22Rv1 (cell line): ENCODE measurements around the gene SGCD.

Experiments used
- H3K27ac ChIP-seq: fragments of 450-650 bp; 2 replicates; pipeline ENCODE4 v1.5.1; 2017
- ZFX ChIP-seq: fragments of 450-650 bp; IDR thresholded peaks from 2 replicates; pipeline ENCODE4 v1.6.1; 2017; ENCODE audit warnings: antibody characterized with exemption, borderline replicate concordance
- TF ChIP-seq, protein P1 (sequence below): fragments of 450-650 bp; IDR thresholded peaks from 2 replicates; pipeline ENCODE4 v1.5.1; 2017; ENCODE audit warnings: mild to moderate bottlenecking

SGCD gene

DNA sequence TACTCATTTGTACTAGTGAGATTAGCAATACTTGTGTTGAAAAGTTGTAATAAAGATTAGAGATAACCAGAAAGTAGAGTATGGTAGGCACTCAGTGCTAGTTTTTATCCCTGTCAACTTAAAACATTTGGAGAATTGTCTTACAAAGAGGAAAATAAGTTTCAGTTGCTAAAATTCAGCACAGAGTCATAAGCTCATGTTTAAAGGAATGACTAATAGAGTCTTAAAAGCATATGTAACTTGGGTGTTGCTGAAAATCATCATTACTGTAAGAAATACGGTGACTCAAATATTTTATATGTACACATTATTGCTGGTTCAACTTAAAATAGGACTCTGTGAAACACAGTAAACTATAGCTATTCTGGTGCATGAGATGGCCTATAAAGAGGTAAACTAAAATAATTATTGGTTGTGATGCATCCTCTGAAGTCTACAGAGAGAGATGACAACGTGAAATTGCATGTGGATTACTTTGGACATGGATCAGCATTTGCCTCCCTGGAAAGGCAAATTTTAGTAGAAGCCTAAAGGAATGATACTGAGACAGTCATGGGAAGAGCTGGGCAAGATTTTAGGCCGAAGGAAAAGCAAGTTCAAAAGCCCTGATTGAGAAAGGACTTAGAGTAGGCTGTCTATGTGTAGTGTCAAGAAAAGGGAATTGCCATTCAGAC is 34.6 kb downstream of the SGCD start:
- TF ChIP-seq, protein P1, sequence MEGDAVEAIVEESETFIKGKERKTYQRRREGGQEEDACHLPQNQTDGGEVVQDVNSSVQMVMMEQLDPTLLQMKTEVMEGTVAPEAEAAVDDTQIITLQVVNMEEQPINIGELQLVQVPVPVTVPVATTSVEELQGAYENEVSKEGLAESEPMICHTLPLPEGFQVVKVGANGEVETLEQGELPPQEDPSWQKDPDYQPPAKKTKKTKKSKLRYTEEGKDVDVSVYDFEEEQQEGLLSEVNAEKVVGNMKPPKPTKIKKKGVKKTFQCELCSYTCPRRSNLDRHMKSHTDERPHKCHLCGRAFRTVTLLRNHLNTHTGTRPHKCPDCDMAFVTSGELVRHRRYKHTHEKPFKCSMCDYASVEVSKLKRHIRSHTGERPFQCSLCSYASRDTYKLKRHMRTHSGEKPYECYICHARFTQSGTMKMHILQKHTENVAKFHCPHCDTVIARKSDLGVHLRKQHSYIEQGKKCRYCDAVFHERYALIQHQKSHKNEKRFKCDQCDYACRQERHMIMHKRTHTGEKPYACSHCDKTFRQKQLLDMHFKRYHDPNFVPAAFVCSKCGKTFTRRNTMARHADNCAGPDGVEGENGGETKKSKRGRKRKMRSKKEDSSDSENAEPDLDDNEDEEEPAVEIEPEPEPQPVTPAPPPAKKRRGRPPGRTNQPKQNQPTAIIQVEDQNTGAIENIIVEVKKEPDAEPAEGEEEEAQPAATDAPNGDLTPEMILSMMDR, result no peak
- TF ChIP-seq ZFX, result no peak
- H3K27ac ChIP-seq, result no peak overlapping the region

DNA sequence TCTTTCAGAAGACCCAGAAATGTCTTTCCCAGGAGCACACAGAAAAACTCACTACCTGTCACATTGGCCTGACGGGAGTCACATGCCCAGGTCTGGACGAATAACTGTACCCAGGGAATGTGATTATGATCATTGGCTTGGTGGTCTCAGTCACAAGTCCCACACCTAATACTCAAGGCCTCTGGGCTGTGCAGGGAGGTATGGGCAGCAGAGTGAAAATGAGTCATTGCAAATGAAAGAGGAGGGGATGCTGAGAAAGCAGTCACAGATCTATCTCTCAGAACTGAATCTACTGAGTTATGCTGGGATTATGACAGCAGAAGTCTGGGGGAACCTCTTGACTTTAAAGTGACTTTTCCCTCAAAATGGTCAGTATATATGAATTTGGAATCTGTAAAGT is 36.9 kb downstream of the SGCD start:
- no peak overlapping the region for H3K27ac ChIP-seq

DNA sequence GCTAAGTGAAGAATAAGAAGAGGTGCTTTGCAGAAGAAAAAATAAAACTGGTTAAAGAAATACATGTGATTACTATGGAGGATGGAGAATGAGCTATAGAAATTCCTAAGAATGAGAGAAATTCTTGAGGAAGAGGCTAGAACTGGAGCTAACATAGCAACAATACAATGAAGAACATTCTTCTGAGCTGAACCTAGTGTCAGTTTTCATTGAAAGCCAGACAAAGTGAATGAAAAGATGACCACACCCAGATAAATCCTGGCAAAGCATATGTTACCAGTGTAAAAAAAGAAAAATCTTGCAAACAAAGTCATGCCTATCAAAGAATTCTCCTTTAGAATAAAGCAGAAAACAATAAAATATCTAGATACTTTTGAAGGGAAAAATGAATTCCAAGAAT is 39.6 kb downstream of the SGCD start:
- TF ChIP-seq ZFX, result no peak

More for the DNA sequence above, 36.9 kb downstream of the SGCD start:
- TF ChIP-seq, protein P1, result no peak
- TF ChIP-seq ZFX, result no peak

DNA sequence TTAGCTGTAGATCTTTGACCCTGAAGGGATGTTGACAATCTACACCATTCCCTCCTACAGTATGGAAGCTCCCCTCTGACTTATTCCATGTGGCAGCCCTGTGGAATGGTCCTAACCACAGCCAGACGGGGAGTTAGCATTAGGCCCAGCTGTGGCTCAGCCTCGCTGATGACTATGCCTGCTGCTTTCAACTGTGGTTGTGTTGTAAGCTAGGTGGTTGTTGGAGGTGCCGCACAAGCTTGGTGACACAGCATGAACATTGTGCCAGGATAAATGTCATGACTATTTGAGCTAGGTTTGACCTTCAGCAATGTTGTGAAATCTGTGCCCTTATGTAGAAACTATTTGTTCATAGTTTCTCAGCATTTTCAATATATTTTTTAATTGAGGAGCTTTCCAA is 40.6 kb downstream of the SGCD start:
- H3K27ac ChIP-seq, result no peak overlapping the region
- no peak for TF ChIP-seq ZFX
- TF ChIP-seq, protein P1, result no peak

More for the DNA sequence above, 39.6 kb downstream of the SGCD start:
- H3K27ac ChIP-seq, result no peak overlapping the region

DNA sequence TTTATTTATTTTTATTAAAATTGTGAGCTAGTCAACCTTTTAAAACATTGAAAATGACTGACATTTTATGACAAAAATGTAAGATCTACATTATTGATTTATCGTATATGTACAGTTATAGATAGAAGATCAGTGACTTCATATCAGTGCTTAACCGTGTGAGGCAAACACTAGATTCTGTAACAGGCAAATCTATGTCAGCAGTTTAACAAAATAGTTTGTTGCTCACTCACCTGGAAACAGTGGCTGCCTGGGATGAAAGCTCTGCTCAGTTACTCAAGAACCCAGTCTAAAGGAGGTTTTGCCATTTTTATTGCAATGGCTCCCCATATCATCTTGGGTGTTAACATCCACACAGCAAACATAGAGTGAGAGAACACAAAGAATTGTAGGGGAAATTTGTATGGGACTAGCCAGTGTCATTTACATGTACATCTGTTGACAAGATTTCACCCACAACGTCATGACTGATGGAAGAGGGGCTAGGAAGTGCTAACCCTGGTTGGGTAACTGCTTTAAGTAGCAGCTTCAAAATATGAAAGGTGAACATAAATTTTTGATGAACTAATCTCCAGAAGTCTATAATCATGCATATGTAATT is 49.0 kb downstream of the SGCD start:
- TF ChIP-seq, protein P1, result no peak
- no peak for TF ChIP-seq ZFX
- H3K27ac ChIP-seq, result no peak overlapping the region

DNA sequence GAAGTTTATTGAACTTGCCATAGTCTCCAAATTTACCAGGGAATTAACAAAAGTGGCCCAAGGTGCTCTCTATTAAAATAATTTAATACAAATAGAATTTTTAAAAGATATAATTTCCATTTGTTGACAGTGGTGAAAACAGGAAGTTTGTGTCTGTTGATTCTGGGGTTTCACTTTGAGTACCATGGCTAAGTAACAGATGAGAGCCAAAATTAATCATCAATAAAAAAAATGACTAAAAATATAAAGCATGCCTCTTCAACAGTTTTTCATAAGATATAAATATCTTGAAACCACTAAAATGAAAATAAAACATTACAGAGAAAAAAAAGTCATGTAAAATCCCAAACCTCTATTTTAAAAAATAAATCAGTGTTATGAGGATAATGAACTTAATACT is 49.8 kb downstream of the SGCD start:
- no peak overlapping the region for H3K27ac ChIP-seq
- no peak for TF ChIP-seq ZFX
- TF ChIP-seq, protein P1, result no peak

DNA sequence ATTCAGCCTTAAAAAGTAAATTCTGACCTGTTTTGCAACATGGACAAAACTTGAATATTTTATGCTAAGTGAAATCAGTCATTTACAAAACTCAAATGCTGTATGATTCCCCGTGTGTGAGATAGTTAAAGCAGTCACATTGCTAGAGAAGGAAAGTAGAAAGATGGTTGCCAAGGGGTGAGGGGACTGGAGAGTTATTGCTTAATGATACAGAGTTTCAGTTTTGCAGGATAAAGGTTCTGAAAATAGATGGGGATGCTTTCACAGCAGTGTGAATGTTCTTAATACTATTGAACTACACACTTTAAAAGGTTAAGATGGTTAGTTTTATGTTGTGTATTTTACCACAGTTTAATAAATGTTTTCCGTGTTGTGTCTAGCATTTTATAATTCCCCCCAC is 51.2 kb downstream of the SGCD start:
- no peak overlapping the region for H3K27ac ChIP-seq
- TF ChIP-seq, protein P1, result no peak
- no peak for TF ChIP-seq ZFX
